ENCODE results near the gene SIRPD. TPM values are rescaled to one million over a fixed set of nuclear protein-coding genes. Genes with fewer than 3 reads are reported as not detected.

Gene SIRPD
- polyA plus RNA-seq, 1 donor (not counting 4 experiments of a cell fraction or from before 2014, with no cell fraction given): not detected

DNA sequence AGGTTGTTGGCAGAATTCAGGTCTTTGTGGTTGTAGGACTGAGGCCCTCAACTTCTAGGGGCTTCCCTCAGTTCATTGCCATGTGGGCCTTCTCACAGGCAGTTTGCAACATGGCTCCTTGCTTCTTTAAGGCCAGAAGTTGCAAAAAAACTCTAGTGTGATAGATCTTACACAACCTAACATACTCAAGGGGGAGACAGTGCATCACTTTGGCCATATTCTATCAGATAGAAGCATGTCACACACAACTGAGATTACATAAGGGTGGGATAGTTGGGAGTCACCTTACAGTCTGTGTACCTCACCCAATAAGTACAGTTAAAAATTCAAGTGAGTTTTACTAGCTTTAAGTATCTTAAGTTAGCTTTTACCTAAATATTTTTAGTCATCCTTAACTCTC lies 1.6 kb downstream of the SIRPD start:
- dilution Hi-C loops (cut with MboI; ENCODE audit: extremely low pct_ligation_motif_present, low sequenced_read_pairs): no loop called here

DNA sequence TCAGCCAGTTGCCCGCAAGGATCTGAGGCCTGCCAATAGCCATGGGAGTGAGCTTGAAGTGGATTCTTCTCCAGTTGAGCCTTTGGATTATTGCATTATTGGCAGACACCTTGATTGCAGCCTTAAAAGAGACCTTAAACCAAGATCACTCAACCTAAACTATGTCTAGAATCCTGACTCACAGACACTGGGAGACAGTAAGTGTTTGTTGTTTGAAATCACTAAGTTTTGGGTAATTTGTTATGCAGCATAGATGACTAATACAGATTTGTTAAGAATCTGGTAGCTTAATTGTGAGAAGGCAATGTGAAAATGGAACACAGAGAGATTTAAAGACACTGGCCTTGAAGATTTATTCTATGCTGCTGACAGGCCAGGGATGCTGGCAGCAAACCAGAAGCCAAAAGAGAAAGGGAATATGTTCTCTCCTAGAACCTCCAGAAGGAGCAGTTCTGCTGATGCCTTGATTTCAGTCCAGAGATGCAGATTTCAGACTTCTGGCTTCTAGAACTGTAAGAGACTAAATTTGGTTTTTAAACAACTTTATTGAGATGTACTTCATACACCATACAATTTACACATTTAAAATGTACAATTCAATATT lies 17.6 kb downstream of the SIRPD start:
- no peaks in the 10 kb centered on the region for H3K36me3 ChIP-seq (ENCODE audit: control insufficient read depth in 2 of 2, extremely low read depth in 1 of 2, insufficient read depth in 2 of 2, low read length in 2 of 2)
- TF ChIP-seq, protein P1, sequence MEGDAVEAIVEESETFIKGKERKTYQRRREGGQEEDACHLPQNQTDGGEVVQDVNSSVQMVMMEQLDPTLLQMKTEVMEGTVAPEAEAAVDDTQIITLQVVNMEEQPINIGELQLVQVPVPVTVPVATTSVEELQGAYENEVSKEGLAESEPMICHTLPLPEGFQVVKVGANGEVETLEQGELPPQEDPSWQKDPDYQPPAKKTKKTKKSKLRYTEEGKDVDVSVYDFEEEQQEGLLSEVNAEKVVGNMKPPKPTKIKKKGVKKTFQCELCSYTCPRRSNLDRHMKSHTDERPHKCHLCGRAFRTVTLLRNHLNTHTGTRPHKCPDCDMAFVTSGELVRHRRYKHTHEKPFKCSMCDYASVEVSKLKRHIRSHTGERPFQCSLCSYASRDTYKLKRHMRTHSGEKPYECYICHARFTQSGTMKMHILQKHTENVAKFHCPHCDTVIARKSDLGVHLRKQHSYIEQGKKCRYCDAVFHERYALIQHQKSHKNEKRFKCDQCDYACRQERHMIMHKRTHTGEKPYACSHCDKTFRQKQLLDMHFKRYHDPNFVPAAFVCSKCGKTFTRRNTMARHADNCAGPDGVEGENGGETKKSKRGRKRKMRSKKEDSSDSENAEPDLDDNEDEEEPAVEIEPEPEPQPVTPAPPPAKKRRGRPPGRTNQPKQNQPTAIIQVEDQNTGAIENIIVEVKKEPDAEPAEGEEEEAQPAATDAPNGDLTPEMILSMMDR (optimal IDR thresholded peaks at IDR 0.05 in 1 of 3, IDR thresholded peaks at IDR 0.05 in 1 of 3, conservative IDR thresholded peaks at IDR 0.05 in 1 of 3; ENCODE audit: extremely low read depth in 1 of 3, insufficient read depth in 2 of 3, low read length in 3 of 3): no peak
- no peak for TF ChIP-seq EZH2 (IDR thresholded peaks at IDR 0.05; ENCODE audit: low read length)
- no peaks in the 10 kb centered on the region for H3K79me2 ChIP-seq (ENCODE audit: control insufficient read depth, insufficient read depth, low read length)
- H3K27ac ChIP-seq (ENCODE audit: control insufficient read depth, insufficient read depth, low read length): no peak overlapping the region
- H3K4me3 ChIP-seq (ENCODE audit: control insufficient read depth in 2 of 3, extremely low read depth in 1 of 3, insufficient read depth in 2 of 3, low read depth in 1 of 3, low read length in 3 of 3): no peak overlapping the region
- peak; percentile 9 for FAIRE-seq
- H3K9me3 ChIP-seq (ENCODE audit: control insufficient read depth, low read depth, low read length): no peaks in the 10 kb centered on the region
- H3K4me1 ChIP-seq (ENCODE audit: control insufficient read depth, extremely low read depth, insufficient read depth, low read length): peaks cover 8% of the 10 kb centered on the region
- no peaks in the 10 kb centered on the region for H3K27me3 ChIP-seq (ENCODE audit: control insufficient read depth, extremely low read depth, insufficient read depth, low read length)
- no peaks in the 10 kb centered on the region for H4K20me1 ChIP-seq (ENCODE audit: control insufficient read depth, extremely low read depth, insufficient read depth, low read length)
- no peaks in the 10 kb centered on the region for H3K9me1 ChIP-seq (ENCODE audit: control insufficient read depth, extremely low read depth, insufficient read depth, low read length)
- no peak for DNase-seq (ENCODE audit: low read depth, low spot score)
- H3K4me2 ChIP-seq (ENCODE audit: control insufficient read depth, extremely low read depth, insufficient read depth, low read depth, low read length): no peak overlapping the region
- no peak overlapping the region for H2AFZ ChIP-seq (ENCODE audit: control insufficient read depth, low read length)
- H3K9ac ChIP-seq (ENCODE audit: control insufficient read depth, extremely low read depth, insufficient read depth, low read length): no peak overlapping the region
- dilution Hi-C loops (cut with MboI; ENCODE audit: extremely low pct_ligation_motif_present, low sequenced_read_pairs): no loop called here

More for the DNA sequence above, 1.6 kb downstream of the SIRPD start:
- DNase-seq (ENCODE audit: low read depth, low spot score): no peak
- no peak overlapping the region for H3K27ac ChIP-seq (ENCODE audit: control insufficient read depth, insufficient read depth, low read length)
- H3K36me3 ChIP-seq (ENCODE audit: control insufficient read depth in 2 of 2, extremely low read depth in 1 of 2, insufficient read depth in 2 of 2, low read length in 2 of 2): no peaks in the 10 kb centered on the region
- no peak for FAIRE-seq
- no peaks in the 10 kb centered on the region for H3K9me1 ChIP-seq (ENCODE audit: control insufficient read depth, extremely low read depth, insufficient read depth, low read length)
- no peak overlapping the region for H3K4me2 ChIP-seq (ENCODE audit: control insufficient read depth, extremely low read depth, insufficient read depth, low read depth, low read length)
- no peak for TF ChIP-seq EZH2 (IDR thresholded peaks at IDR 0.05; ENCODE audit: low read length)
- TF ChIP-seq, protein P1 (optimal IDR thresholded peaks at IDR 0.05 in 1 of 3, IDR thresholded peaks at IDR 0.05 in 1 of 3, conservative IDR thresholded peaks at IDR 0.05 in 1 of 3; ENCODE audit: extremely low read depth in 1 of 3, insufficient read depth in 2 of 3, low read length in 3 of 3): no peak
- no peaks in the 10 kb centered on the region for H3K79me2 ChIP-seq (ENCODE audit: control insufficient read depth, insufficient read depth, low read length)
- H3K27me3 ChIP-seq (ENCODE audit: control insufficient read depth, extremely low read depth, insufficient read depth, low read length): no peaks in the 10 kb centered on the region
- peaks cover 4% of the 10 kb centered on the region for H3K9me3 ChIP-seq (ENCODE audit: control insufficient read depth, low read depth, low read length)
- H3K4me1 ChIP-seq (ENCODE audit: control insufficient read depth, extremely low read depth, insufficient read depth, low read length): no peaks in the 10 kb centered on the region
- H3K4me3 ChIP-seq (ENCODE audit: control insufficient read depth in 2 of 3, extremely low read depth in 1 of 3, insufficient read depth in 2 of 3, low read depth in 1 of 3, low read length in 3 of 3): no peak overlapping the region
- H2AFZ ChIP-seq (ENCODE audit: control insufficient read depth, low read length): no peak overlapping the region
- H3K9ac ChIP-seq (ENCODE audit: control insufficient read depth, extremely low read depth, insufficient read depth, low read length): no peak overlapping the region
- no peaks in the 10 kb centered on the region for H4K20me1 ChIP-seq (ENCODE audit: control insufficient read depth, extremely low read depth, insufficient read depth, low read length)
